Activated gamma-delta T cell treated with anti-CD3 and anti-CD28 coated beads, Interleukin-2, amount 50 U/mL, for 16 hours (primary cell): ENCODE measurements around the gene GSN.

Source experiments
- DNase-seq: peaks from one replicate; pipeline ENCODE4 v3.0.0-alpha.2; 2020; ENCODE audit warnings: low read depth

GSN gene

DNA sequence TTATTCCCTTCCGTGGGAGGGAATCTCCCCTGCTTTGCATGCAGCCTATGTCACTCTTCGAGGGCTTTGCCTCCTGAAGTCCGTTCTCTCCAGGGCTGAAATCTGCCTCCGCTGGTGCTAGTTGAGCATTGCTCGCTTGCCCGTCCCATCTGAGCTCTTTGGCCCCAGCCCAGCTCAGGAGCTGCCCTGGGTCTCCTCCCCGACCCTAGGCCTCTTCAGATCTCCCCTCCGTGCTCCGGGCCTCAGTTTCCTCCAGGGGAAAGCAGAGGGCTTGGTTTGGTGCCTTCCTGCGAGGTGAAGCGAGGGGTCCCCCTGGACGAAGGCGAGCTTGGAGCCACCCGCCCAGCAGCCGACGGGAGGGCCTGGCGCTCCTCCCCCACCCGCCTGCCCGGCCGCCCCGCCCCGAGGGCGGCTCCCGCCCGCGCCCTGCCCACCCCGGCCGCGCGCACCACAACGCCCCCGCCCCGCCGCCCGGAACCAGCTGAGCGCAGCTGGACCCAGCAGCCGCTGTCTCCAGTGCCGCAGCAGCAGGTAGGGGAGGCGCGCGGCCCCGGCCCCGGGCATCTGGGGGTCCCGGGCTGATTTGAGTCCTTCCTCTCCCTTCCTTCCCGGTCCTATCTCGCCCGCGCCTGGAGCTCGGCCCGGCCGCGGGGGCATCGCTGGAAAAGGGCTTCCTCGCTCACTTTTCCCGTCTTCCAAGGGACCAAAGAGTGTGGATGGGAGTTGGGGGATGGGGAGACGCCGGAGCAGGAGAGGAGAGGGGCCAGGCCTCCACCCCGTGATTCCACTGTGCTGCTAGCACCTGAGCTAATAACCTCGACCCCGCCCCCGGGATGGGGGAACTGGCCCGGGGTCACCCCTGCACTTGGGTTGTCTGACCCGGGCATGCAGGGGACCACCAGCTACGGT, at the start of gene GSN:
Gene GSN (plus strand): TSS at position 474 of the 909 bp plus-strand sequence. CDS start 33,810 bp downstream, outside the sequence.
- peak; percentile 29 for DNase-seq

DNA sequence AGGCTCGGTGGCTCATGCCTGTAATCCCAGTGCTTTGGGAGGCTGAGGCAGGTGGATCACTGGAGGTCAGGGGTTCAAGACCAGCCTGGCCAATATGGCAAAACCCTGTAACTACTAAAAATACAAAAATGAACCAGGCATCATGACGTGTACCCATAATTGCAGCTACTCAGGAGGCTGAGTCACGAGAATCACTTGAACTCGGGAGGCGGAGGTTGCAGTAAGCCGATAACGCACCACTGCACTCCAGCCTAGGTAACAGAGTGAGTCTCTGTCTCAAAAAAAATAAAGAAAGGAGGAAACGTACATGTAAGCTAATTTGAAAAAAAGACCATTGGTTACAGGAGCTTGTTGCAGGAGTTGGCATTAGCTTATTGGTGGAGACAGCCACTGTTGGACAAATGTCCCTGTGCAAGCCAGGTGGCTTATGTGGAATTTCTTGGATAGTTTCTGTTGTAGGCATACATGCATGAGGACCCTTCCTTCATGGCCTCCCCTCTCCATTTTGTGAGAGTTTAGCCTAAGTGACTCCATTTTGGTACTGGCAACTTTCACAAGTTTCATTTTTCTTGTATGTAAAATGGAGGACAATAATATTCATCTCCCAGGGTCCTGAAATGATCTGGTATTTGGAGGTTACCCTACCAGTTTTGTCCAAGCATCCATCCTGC, 49.5 kb upstream of the GSN start:
- DNase-seq: no peak

DNA sequence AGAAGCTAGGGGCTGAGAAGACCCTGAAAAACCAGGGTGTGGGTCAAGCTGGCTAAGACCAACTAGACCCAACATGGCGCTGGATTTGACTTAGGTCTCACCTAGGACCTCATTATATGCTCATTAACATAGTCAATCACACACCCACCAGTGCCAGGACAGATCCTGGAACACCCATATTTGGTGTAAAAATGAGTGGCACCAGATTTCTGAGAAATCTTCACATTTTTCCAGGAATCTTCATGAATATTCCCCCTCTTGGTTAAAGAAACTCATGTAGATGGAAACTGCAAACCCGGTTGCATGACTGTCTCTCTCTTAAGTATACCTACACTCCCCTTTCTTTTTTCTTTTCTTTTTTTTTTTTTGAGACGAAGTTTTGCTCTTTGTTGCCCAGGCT, 48.4 kb upstream of the GSN start:
- DNase-seq: no peak

DNA sequence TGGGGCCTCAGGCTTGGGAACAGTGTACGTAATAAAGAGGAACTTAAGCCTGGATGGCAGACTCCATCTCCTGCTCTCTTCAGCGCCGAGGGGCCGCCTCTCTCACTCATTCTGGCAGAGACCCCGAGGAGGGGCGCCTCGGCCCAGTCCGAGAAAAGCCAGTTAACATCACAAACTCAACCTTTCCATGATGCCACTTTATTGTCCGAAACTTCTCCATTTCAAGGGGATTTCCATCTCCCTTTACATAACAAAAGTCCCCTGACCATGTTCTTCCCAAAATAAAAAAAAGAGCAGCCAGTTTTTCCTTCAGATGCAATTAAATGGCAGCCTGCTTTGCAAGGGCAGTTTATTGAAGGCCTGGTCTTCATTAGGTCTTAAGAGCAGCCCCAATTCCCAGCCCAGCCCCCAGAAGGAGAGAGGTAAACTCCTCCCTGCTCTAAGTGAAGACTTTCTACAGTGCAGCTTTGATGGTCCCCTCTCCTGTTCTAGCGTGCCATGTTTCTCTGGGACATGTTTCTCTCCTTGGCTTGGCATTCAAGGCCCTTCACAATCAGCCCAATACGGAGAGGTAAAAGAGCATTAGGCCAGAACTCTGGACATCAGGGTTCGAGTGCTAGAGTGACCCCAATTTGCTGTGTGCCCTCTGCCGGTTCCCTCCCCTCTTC, 46.8 kb upstream of the GSN start:
- DNase-seq: no peak

DNA sequence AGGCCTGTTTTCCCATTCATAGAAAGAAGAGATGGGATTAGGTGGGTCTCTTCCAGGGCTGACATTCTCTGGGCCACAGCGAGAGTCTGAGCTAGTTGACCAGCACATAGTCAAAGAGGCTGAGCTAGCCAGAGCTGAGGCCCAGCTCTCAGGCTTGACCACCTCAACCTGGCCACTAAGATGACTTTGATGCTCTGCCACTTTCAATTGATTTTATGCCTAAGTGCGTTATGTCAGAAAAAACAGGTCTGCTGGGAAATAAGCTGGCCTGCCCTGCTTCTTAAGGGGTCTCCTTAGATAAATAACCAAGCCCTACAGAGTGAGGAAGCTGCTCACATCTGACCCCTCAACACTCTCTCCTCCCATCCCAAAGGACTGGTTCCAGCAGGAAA, 46.3 kb upstream of the GSN start:
- no peak for DNase-seq

DNA sequence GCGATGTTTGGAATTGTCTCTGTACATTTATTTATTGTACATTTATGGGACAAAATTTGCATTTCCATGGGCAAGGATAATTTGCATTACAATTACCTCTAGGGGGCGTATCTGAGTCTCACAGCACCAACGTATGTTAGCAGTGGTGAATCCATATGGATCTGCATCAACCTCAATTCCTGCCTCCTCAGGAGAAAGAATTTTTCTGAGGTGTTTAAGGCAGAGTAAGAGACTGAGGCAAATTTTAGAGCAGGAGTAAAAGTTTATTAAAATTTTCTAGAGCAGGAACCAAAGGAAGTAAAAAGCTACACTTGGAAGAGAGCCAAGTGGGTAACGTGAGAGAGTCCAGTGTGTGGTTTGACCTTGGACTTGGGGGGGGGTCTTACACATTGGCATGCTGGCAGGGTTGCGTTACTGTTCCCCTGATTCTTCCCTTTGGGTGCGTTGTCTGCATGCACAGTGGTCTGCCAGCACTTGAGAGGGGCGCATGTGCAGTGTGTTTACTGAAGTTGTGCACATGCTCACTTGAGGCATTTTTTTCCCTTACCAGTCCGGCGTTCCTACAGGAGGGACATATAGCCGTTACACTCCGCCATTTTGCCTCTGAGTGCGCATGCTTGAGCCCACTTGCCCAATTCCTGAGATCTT, 45.3 kb upstream of the GSN start:
- no peak for DNase-seq

DNA sequence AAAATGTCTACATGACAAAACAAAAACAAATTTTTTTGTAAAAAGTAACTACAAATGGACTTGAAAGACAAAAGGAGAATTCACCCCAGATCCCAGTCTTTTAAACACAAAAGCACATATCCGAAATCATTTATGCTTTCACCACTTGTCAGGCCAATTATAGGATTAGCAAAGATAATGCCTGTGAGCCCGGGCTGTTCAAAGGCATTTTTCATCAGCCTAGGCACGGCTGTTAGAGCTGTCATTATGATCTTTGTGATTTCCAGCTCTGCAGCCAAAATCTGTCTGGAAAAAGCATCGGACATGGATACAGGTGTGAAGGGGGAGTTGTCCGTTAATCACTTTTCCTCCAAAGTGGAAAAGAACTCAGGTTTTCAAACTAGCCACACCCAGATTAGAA, 42.7 kb upstream of the GSN start:
- no peak for DNase-seq

DNA sequence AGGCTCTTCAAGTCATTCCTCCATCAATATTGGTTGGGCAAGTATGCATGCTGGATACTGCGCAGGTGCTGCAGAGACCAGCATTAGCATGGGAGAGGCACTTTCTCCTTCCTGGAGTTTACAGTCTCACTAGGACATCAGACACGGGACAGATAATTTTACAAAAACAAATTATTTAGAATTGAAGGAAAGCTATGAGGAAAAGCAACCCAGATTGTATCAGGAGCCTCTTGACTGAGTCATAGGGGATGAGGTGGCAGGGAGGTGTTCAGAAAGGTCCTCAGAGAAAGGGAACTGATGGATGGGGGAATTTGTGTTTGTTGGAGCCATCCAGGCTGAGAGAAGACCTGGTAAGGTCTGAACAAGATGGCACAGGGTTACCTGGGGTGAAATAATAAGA, 41.8 kb upstream of the GSN start:
- DNase-seq: no peak

DNA sequence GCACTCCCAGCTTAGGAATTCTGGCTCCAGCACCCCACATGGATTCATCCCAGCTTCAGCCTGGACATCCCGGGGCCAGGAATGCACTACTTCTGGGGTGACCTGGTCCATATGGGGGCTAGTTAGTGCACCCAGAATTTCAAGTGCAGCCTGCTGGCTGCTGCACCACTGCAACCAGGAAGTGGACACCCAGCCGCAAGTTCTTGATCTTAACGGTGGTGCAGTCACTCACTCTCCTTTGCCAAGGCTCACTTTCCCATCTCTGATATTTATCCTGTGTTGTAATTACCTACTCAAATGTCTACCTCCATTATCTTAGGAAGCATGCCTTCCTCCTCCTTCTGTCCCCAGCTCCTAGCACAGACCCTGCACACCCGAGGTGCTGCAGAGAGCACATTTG, 40.1 kb upstream of the GSN start:
- DNase-seq: no peak

DNA sequence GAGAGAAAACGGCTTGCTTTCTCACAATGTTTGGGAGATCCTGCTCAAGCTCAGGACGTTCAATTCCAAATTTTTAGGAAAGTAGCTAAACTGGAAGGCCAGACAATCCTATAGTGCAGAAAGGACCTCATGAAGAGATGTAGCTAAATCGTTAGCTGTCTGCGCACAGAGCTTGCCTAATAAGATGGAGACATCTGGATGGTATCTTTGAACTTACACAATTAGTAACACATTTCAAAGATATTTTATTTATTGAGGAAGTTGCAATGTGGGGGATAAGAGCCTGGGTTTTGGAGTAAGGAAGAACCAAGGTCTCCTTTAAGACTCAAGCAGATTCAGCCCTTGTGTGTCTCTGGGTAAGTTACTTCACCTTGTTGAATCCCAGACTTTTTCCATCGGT, 37.7 kb upstream of the GSN start:
- DNase-seq: no peak

DNA sequence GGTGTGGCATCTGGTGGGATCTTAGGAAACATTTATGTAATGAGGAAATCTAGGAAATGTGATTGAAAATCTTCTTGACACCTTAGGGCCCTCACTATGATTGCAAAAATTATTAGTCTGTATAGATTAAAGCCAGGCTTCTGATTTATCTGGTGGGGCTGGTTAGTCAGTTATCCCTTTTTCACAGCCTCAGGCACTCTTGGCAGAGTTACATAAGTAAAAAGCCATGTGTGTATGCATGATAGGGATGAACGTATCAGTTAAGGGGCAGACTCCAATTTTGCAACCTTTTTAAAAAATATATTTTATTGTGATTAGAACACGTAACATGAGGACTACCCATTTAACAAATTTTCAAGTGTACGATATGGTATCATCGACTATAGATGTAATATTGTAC, 35.7 kb upstream of the GSN start:
- DNase-seq: no peak

DNA sequence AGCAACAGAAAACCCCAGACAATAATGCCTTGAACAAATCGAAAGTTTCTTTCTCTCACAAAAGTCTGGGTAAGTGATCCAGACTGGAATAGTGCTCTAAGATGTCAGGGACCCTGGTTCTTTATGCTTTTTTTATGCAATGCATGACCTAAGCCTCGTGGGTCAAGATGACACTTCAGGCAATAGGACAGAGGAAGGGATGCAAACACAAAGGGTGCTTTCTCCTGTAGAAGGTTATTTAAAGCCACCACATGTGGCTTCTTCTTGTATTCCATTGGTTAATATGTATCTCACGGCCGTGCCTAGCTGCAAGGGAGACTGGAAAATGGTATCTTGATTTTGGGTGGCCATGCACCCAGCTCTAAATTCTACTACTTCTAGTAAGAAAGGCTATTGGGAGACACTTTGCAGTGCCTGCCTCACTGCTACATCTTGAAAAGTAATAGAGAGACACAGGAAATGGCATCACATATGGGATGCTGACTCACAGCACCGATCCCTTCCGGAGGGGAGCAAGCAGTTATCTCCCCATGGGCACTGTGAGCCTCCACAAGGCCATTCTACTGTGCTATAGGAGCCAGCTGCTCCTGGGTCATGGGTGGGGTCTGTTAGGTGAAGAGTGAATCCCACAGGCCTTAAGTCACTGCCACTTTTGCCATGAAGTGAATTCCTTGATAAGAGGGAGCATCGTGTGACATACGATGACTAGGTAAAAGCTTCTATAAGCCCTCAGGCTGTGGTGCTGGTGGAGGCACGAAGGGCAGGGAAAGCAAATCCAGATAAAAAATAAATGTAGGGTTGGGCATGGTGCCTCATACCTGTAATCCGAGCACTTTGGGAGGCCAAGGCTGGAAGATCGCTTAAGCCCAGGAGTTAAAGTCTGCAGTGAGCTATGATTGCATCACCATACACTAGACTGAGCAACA, 33.8 kb upstream of the GSN start:
- no peak for DNase-seq

DNA sequence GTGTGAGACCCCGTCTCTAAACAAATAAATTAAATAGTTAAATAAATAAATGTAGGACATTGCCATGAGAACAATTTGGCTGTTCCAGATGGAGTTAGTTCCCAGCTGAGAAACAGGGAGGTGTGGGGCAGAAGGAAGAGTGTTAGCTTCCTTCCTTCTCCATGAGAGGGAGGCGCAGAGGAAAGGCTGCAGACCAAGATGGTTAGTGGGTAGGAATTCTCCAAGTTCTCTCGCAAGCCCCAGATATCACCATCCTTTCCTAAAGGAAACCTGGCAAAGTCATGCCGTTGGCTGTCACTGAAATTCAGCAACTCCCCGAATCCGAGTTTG, 33.2 kb upstream of the GSN start:
- no peak for DNase-seq

DNA sequence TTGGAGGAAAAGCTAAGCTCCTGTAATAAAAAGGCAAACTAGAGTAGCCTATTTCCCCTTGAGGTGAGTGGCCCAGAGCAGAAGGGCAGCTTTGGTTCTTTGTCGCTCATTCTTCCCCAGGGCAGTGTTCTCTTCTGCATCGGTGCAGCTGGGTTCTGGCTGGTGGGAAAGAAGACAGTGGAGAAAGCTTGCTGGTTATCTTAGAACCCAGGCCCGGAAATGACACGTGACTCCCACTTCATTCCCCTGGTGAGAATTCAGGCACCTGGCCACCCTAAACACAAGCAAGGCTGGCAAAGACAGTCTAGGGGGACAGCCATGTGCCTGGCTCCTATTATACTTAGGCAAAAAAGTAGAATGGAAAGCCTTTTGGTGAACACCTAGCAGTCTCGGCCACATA, 32.5 kb upstream of the GSN start:
- DNase-seq: no peak

DNA sequence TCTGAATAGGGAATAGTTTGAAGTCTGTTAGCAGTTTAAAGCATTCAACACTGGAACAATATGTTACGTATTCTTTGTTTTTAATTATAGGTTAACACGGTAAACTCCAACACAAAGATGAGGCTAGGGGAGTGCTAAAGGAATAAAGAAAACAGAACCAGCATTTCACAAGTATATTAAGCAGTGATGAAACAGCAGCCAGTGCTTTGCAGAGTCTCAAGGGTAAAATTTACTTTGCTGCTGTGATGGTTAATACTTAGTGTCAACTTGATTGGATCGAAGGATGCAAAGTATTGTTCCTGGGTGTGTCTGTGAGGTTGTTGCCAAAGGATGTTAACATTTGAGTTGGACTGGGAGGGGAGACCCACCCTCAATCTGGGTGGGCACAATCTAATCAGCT, 30.0 kb upstream of the GSN start:
- no peak for DNase-seq

DNA sequence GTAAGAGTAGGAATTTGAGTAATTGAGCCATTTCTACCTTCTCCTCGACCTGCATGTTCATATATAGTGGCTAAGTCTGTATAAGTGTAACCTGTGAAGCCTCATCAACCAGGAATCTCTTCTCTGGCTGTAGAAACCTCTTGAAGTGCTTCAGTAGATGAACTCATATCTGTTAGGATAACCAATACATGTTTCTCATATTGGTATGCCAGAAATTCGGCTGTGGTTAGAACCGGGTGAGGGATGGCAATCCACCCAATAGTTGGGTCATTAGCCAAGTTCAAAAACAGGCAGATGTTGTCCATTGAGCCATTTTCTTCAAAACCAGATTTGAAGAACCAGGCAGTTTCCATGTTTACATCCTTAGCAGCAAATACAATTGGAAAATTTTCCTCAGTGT, 28.9 kb upstream of the GSN start:
- no peak for DNase-seq

DNA sequence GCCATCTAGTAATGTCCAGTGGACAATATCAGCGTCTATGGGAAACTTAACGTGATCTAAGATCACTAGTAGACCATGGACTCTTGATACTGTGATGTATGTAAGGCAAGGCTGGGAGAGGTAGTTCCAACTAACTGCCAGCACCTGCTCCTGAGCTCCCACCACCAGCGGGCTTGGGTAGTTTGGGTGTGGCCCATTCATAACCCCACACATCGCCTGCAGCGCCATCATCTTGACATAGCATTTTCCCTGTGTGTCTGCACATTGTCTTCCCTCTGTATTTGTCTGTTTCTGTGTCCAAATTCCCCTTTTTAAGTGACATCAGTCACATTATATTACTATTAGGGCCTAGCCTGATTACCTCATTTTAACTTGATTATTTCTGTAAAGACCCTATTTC, 28.1 kb upstream of the GSN start:
- DNase-seq: no peak

DNA sequence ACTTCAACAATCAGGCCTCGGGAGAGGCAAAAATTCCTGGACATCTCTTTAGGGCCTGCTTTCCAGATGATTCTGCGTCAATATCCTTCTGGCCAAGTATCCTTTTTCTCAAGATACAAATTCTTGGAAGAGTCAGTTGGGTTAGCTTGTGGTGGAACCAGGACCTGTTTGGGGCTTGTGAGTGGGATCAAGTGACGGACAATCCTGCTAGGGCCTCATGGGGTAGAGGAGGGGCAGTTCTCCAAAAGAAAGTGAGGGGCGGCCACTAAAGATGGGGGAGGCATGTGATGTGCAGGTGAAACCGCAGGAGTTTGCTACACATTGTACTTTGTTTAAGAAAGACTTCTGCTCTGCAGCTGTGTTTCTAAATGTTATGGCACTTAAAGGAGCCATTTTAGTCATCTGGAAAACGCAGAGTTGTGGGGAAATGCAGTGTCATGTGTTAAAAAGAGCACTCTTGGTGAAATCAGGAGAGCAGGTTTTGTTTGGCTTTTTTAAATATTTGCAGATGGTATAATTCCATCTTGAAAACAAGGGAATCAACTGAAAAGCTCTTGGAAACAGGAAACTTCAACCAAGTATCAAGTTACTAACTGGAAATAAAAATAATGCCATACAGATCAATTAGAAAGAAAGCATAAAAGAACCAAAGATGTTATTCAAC, 27.4 kb upstream of the GSN start:
- DNase-seq: no peak

DNA sequence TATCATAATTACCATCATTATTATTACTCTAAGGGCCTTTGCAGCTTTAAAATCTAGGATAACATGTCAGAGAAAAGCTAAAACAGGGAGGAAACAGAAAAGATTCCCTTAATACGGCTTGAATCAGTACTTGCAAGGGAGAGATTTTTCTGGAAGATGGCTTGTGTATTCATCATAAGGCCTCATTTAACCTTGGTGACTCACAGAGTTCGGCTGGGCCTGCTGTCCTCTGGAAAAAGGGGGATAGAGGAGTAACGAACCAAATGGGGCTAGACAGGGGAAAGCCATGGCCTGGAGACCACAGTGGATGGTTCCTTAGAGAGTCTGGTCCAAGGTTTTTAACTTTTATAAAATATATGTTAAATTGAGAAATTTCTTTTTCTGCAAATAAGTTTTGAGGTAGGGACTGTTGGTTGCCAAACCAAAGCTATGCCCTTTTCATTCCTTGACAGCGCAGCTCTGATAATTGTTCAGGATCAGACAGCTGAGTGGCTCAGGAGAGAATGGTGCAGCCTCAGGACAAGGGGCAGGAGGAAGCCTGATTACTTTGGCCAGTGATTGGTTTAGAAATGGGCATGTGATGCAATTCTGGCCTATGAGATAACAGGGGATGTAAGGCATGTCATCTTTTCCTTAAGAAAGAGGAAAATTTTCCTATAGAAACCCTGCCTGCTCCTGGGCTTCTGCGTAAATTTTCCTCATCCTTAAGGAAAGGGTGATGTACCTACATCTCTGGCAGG, 25.6 kb upstream of the GSN start:
- no peak for DNase-seq

DNA sequence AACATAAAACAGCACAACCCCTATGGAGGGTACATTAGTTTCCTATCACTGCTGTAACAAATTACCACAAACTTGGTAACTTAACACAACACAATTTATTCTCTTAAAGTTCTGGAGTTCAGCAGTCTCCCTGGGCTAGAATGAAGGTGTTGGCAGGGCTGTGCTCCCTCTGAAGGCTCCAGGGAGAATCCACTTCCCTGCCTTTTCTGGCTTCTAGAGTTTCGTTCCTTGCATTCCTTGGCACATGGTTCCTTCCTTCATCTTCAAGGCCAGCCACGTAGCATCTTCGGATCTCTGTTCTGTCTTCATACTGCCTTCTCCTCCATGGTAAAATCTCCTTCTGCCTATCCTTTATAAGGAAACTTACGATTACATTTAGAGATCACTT, 25.0 kb upstream of the GSN start:
- no peak for DNase-seq
